Thyroid gland (tissue), 4 donors: ENCODE data around the gene ADGRG1. TPM values are rescaled to one million over a fixed set of nuclear protein-coding genes. Genes with fewer than 3 reads are reported as not detected.
A peak's percentile ranks its signal among the peaks of the same experiment; 100 is the strongest.

Experiments used
- DNase-seq, 2 donors: peaks; one replicate each; pipeline ENCODE4 v3.0.0-alpha.2; 2019
- H3K27ac ChIP-seq, 3 donors: fragments of 200-600 bp; sonication (generic); 1 replicate in 2 of 3; 2 replicates in 1 of 3; pipeline ENCODE4 v1.5.1; 2016 to 2019; ENCODE audit warnings: mild to moderate bottlenecking in 1 of 3, moderate library complexity in 1 of 3
- H3K27me3 ChIP-seq: fragments of 200-600 bp; sonication (generic); one replicate; pipeline ENCODE4 v1.5.1; 2019
- H3K36me3 ChIP-seq, 2 donors: fragments of 200-600 bp; sonication (generic); one replicate each; pipeline ENCODE4 v1.5.1; 2016 to 2019
- H3K4me1 ChIP-seq, 2 donors: fragments of 200-600 bp; sonication (generic); one replicate each; pipeline ENCODE4 v1.5.1; 2017 to 2019
- H3K4me3 ChIP-seq, 3 donors: fragments of 200-600 bp; sonication (generic); replicated peaks in 1 of 3; 1 replicate in 2 of 3; 2 replicates in 1 of 3; pipeline ENCODE4 v1.5.1; 2016; ENCODE audit warnings: mild to moderate bottlenecking in 1 of 3
- H3K9me3 ChIP-seq: fragments of 200-600 bp; sonication (generic); one replicate; pipeline ENCODE4 v1.5.1; 2017
- POLR2A ChIP-seq, 2 donors: fragments of 450-650 bp; IDR thresholded peaks; one replicate each; pipeline ENCODE4 v1.6.1; 2017; ENCODE audit warnings: antibody characterized with exemption in 2 of 2, mild to moderate bottlenecking in 2 of 2, moderate library complexity in 1 of 2
- WGBS, 2 donors: methylation state at CpG; one replicate each; pipeline ENCODE4 v1.1.5; 2017; 5-methylcytosine and 5-hydroxymethylcytosine counted together
- intact Hi-C: fragments of 100-400 bp; cut with DNase I; formaldehyde crosslinking; loops from one replicate; pipeline ENCODE4 v1.15.1; 2023
- total RNA-seq, 4 donors: library from RNA; depleted of rRNA; stranded (reverse); fragments of >200 nt; gene quantifications; one replicate each; pipeline ENCODE4 v1.2.3, GENCODE V29; 2016
- TF ChIP-seq, protein P1 (sequence below), 6 experiments: fragments of 200-600 bp in 3 of 6; fragments of 450-650 bp in 3 of 6; sonication (generic) in 3 of 6; IDR thresholded peaks; one replicate each; pipeline ENCODE4 v1.5.1; 2016 to 2019; ENCODE audit warnings: antibody characterized with exemption in 6 of 6, mild to moderate bottlenecking in 2 of 6, inconsistent platforms in 1 of 6, moderate library complexity in 1 of 6

The ADGRG1 gene
- total RNA-seq, 4 donors from 2014 or later: 120 to 295 (median 239) TPM

DNA sequence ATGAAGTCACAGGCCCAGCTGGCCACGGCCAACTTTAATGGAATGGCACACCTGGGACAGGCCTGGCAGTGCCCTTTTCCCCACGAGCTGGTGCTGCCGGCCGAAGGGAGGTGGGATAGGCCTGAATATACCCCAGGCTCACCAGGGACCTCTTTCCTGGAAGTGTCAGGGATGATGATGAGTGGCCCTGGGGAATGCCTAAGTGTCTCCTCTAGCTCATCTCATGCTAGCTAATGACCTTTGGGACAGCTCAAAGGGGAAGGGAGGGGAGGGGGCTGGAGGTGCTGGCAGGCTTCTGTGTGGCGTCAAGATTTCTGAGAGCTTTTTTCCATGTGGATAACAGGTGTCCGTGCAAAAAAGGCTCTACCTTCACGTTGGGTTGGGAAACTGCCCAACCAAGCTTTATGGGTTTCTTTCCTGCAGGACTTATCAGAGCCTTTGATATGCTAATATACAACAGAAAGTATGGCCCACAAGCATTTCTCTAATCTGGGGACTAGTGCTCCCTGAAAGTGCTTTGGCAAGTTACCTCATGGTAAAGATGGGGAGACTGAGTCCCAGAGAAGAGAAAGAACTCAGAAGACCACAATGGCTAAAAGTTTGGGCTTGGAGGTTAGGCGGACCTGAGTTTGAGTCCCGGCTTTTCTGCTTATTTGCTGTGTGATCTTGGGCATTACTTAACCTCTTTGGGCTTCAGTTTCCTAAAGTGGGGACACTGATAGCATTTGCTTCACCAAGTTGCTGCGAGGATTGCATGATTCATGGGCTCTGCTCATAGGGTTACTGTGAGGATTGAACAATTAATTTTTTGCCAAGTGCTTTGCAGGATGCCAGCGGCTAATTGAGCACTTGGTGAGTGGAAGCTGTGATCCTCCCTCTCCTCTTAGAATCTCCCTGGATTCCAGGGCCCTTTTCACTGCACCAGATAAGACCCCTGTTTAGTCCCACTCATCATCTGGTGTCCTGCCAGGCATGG, 14.0 kb downstream of the ADGRG1 start:
- TF ChIP-seq POLR2A (IDR thresholded peaks at IDR 0.05): no peak
- TF ChIP-seq, protein P1, sequence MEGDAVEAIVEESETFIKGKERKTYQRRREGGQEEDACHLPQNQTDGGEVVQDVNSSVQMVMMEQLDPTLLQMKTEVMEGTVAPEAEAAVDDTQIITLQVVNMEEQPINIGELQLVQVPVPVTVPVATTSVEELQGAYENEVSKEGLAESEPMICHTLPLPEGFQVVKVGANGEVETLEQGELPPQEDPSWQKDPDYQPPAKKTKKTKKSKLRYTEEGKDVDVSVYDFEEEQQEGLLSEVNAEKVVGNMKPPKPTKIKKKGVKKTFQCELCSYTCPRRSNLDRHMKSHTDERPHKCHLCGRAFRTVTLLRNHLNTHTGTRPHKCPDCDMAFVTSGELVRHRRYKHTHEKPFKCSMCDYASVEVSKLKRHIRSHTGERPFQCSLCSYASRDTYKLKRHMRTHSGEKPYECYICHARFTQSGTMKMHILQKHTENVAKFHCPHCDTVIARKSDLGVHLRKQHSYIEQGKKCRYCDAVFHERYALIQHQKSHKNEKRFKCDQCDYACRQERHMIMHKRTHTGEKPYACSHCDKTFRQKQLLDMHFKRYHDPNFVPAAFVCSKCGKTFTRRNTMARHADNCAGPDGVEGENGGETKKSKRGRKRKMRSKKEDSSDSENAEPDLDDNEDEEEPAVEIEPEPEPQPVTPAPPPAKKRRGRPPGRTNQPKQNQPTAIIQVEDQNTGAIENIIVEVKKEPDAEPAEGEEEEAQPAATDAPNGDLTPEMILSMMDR (IDR thresholded peaks at IDR 0.05): no peak
- Histone ChIP-seq H3K4me3 (no peak overlapping the region), H3K36me3 (peaks cover 0 to 3% of the 10 kb centered on the region in 2 donors), H3K4me1 (peaks cover 47 to 88% of the 10 kb centered on the region in 2 donors), H3K9me3 (no peaks in the 10 kb centered on the region), H3K27ac (peak overlapping the region; percentile 63 to 99 (median 94)), H3K27me3 (no peaks in the 10 kb centered on the region)
- WGBS, 2 donors: 69 to 81% methylated on average over 11 of the region's 11 CpGs
- intact Hi-C loops: no loop called here
- no peak for DNase-seq

DNA sequence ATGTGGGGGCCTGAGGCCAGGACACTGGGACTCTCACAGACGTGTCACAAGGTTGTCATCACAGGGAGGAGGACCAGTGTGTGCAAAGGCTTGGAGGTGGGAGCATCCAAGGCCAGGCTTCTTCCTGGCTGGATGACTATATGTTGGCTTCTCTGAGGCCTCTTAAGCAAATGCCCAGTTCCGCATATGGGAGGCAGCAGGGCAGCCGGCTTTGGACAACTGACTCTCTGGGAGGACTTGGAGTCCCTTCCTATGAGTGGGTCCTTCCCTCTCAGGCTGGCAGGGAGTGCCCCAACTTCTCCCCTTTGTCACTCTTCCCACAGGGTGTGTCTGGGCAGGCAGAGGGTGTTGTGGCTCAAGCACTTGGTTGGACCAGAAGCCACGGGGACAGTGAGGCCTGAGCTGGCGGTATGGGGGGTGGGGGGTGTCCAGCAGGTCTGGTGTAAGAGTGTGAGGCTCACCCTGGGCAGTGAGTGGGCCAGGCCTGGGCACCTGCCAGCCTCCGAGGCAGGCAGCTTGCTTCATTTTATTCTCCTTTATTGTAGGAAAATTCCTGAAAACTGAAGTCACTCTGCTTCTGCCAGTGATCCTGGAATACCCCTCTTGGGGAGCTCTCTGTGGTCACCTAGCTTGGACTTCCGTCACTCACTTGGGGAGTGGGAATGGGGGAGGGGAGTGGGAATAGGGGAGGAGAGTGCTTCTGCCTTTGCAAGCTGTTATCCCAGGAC, 14.9 kb downstream of the ADGRG1 start:
- intact Hi-C loops: no loop called here
- DNase-seq: peak; percentile 69 to 87

DNA sequence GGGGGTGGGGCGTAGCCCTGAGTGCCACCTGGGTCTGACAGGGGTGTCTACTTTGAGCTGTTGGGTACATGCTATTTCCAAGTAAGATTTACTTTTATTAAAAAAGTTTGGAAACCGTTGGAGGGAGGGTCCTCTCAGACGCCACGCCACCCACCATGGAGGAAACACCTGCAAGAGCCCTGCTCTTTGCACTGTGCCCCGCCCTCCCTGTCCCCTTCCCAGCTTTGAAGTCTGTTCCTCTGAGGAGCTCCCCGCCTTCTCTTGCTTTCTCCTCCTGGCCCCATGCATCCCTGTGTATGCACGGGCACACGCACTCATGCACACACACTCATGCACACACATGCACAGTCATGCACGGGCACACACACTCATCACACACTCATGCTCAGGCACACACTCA, 15.5 kb downstream of the ADGRG1 start:
- no peak for DNase-seq
- 74 to 84% methylated on average over 8 to 9 of the region's 9 CpGs for WGBS, 2 donors
- intact Hi-C loops: no loop called here
- Histone ChIP-seq H3K27me3 (no peaks in the 10 kb centered on the region), H3K9me3 (no peaks in the 10 kb centered on the region), H3K4me3 (no peak overlapping the region), H3K4me1 (peaks cover 35 to 88% of the 10 kb centered on the region in 2 donors), H3K36me3 (peaks cover 0 to 7% of the 10 kb centered on the region in 2 donors), H3K27ac (peak overlapping the region in 1 of 3 donors; percentile 94)
- TF ChIP-seq, protein P1 (IDR thresholded peaks at IDR 0.05): no peak
- no peak for TF ChIP-seq POLR2A (IDR thresholded peaks at IDR 0.05)

More for the DNA sequence above, 14.9 kb downstream of the ADGRG1 start:
- Histone ChIP-seq H3K27ac (peak overlapping the region; percentile 63 to 99 (median 94)), H3K27me3 (no peaks in the 10 kb centered on the region), H3K36me3 (peaks cover 0 to 6% of the 10 kb centered on the region in 2 donors), H3K4me1 (peaks cover 40 to 88% of the 10 kb centered on the region in 2 donors), H3K4me3 (no peak overlapping the region), H3K9me3 (no peaks in the 10 kb centered on the region)
- no peak for TF ChIP-seq POLR2A (IDR thresholded peaks at IDR 0.05)
- TF ChIP-seq, protein P1 (IDR thresholded peaks at IDR 0.05): no peak
- 19 to 56% methylated on average over 3 to 6 of the region's 7 CpGs for WGBS, 2 donors

DNA sequence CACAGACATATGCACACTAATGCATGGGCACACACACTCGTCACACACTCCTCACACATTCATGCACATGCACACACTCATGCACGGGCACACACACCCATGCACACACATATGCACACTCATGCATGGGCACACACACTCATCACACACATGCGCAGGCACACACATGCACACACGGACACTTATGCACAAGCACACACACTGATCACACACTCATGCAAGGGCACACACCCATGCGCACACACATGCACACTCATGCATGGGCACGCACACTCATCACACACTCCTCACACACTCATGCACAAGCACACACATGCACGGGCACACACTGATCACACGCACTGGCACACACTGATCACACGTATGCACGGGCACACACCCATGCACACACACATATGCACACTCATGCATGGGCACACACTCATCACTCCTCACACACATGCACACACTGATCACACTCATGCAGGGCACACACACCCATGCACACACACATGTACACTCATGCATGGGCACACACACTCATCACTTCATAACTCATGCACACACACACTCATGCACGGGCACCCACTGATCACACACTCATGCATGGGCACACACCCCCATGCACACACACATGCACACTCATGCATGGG, 16.1 kb downstream of the ADGRG1 start:
- Histone ChIP-seq H3K27ac (no peak overlapping the region), H3K9me3 (no peaks in the 10 kb centered on the region), H3K4me1 (peaks cover 29 to 83% of the 10 kb centered on the region in 2 donors), H3K27me3 (no peaks in the 10 kb centered on the region), H3K36me3 (peaks cover 0 to 7% of the 10 kb centered on the region in 2 donors), H3K4me3 (no peak overlapping the region)
- DNase-seq: no peak
- 88 to 89% methylated on average over 11 of the region's 11 CpGs for WGBS, 2 donors
- no peak for TF ChIP-seq POLR2A (IDR thresholded peaks at IDR 0.05)
- TF ChIP-seq, protein P1 (IDR thresholded peaks at IDR 0.05): no peak
- intact Hi-C loops: no loop called here
